Effector memory CD4-positive, alpha-beta T cell (primary cell): ENCODE results near the gene MEA1.

Source experiments
- DNase-seq, 3 donors: peaks; one replicate each; pipeline ENCODE4 v3.0.0-alpha.2; 2020
- H3K27ac ChIP-seq: 2 replicates; pipeline ENCODE4 v1.7.0; 2013; ENCODE audit warnings: mild to moderate bottlenecking, low read length, moderate library complexity; ENCODE audit not compliant: insufficient read depth, poor library complexity, severe bottlenecking
- H3K27me3 ChIP-seq: replicated peaks from 2 replicates; pipeline ENCODE4 v1.7.0; 2013; ENCODE audit warnings: mild to moderate bottlenecking, low read length; ENCODE audit not compliant: insufficient read depth, control insufficient read depth, poor library complexity, severe bottlenecking
- H3K36me3 ChIP-seq: 2 replicates; pipeline ENCODE4 v1.7.0; 2013; ENCODE audit warnings: mild to moderate bottlenecking, low read length, moderate library complexity; ENCODE audit not compliant: control insufficient read depth, insufficient read depth
- H3K4me1 ChIP-seq: 2 replicates; pipeline ENCODE4 v1.7.0; 2013; ENCODE audit warnings: low read length, mild to moderate bottlenecking; ENCODE audit not compliant: control insufficient read depth, insufficient read depth, poor library complexity, severe bottlenecking
- H3K4me3 ChIP-seq: 2 replicates; pipeline ENCODE4 v1.7.0; 2013; ENCODE audit warnings: low read length, low read depth, mild to moderate bottlenecking; ENCODE audit not compliant: insufficient read depth, poor library complexity, severe bottlenecking
- H3K9me3 ChIP-seq: 2 replicates; pipeline ENCODE4 v1.7.0; 2013; ENCODE audit warnings: mild to moderate bottlenecking, low read length, moderate library complexity; ENCODE audit not compliant: control insufficient read depth

The MEA1 gene

DNA sequence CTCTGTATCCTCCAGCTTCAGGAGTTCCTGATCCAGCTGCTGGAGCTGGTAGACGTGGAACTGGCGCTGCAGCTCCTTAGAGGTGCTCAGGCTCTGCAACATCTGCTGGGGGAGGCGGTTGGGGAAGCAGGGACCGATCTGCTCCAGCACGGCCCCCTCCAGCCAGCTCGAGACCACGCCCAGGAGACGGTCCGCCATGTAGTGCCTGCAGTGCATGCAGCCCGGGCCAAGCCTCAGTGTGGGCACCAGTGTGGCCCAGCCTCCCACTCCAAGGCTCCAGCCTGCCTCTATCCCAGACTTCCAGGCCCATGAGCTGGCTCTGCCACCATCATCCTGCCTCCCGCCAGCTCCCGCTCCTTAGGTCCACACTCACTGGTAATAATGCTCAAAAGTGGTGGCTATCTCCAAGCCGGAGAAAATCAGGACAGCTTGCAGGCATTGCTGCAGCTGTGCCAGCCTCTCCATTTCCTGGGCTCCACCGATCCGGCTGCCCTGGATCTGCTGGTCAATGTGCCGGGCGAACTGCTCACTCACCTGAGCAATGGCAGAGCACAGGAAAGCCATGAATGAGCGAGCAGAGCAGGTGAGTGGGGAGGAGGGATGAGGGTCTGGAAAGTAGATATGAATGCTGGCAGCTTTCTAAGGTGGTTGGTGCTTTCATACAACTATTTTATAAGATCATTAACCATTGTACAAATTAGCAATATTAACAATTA, 27.0 kb upstream of the MEA1 start:
- H3K36me3 ChIP-seq, result peaks cover 50% of the 10 kb centered on the region

DNA sequence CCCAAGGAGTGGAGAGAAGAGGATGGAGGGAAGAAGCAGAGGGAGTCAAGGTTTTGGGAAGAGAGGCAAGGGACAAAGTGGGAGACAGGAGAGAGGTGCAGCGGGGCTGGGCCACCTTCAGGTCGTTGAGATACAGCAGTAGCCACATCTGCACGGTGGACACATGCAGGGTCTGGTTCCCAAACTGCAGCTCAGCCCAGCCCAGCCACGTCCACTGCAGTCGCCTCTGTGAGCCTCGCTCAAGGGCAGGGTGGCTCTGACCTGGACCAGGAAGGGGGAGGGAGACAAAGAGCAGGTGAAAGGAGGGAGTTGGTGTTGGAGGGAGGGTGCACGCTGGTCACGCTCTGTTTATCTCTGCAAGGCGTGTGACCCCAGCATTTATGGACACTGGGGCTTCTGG, 25.0 kb upstream of the MEA1 start:
- Histone ChIP-seq H3K9me3 (no peaks in the 10 kb centered on the region), H3K36me3 (peaks cover 43% of the 10 kb centered on the region), H3K27me3 (no peaks in the 10 kb centered on the region), H3K27ac (no peak overlapping the region), H3K4me1 (no peaks in the 10 kb centered on the region), H3K4me3 (no peak overlapping the region)
- DNase-seq, result no peak

More for the DNA sequence above, 27.0 kb upstream of the MEA1 start:
- Histone ChIP-seq H3K27me3 (no peaks in the 10 kb centered on the region), H3K9me3 (no peaks in the 10 kb centered on the region), H3K4me3 (no peak overlapping the region), H3K27ac (no peak overlapping the region), H3K4me1 (no peaks in the 10 kb centered on the region)
- DNase-seq, result no peak

DNA sequence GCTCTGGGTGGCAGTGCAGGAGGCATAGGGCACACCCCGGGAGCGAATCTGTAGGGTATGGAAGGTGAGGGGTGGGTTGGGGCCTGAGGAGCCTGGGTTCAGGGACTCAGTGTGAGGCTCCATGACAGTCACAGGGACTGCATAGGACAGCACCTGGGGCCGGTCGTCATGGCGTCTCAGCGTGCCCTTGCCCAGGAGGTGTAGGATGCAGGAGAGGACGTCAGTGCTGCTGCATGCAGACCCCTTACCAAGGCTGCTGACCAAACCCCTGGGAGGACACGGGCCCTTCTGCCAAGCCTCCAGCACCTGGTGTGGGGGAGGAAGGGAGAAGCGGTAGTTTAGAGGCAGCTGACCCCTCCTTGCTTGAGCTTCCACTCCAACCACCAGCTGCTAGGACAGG, 24.0 kb upstream of the MEA1 start:
- Histone ChIP-seq H3K27ac (no peak overlapping the region), H3K27me3 (no peaks in the 10 kb centered on the region), H3K9me3 (no peaks in the 10 kb centered on the region), H3K4me1 (no peaks in the 10 kb centered on the region), H3K36me3 (peaks cover 44% of the 10 kb centered on the region), H3K4me3 (no peak overlapping the region)
- no peak for DNase-seq

DNA sequence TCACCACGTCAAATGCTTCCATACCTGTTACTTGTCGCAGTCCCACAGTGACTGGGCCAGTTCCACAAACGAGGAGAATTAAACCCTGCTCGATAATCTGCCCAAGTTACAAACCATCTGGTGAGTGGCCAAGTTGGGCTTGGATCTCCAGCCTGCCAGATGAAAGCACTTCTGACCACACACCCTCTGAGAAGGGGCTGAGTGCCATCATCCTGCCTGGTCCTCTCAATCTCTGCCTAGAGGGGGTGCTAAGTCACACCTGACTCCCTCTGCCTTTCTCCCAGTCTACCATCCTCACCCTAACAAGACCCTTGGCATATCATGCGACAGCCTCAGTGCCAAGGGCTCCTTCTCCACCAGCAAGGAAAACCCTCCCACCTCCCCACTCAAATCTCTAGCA, 23.5 kb upstream of the MEA1 start:
- Histone ChIP-seq H3K27me3 (no peaks in the 10 kb centered on the region), H3K36me3 (peaks cover 47% of the 10 kb centered on the region), H3K27ac (no peak overlapping the region), H3K4me1 (no peaks in the 10 kb centered on the region), H3K4me3 (no peak overlapping the region), H3K9me3 (no peaks in the 10 kb centered on the region)
- DNase-seq, result no peak

DNA sequence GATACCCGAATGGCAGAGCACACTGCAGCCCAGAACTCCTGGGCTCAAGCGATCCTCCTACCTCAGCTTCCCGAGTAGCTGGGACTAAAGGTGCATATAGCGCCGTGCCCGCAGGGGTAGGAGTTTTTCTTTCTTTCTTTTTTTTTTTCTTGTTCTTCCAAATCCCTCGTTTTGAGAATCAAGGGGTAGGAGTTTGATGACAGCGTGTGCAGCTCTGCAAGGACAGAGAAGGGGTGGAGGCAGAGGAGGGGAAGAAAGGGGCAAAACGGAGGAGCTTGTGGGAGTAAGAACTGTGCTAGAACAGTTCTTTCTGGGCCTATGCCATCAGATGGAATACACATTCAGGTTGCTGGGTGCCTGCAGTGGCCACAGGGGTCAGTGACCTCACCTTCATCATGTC, 23.0 kb upstream of the MEA1 start:
- no peaks in the 10 kb centered on the region for H3K27me3 ChIP-seq
- H3K27ac ChIP-seq, result no peak overlapping the region
- peaks cover 50% of the 10 kb centered on the region for H3K36me3 ChIP-seq
- no peaks in the 10 kb centered on the region for H3K9me3 ChIP-seq
- no peak overlapping the region for H3K4me3 ChIP-seq
- no peak for DNase-seq
- no peaks in the 10 kb centered on the region for H3K4me1 ChIP-seq

DNA sequence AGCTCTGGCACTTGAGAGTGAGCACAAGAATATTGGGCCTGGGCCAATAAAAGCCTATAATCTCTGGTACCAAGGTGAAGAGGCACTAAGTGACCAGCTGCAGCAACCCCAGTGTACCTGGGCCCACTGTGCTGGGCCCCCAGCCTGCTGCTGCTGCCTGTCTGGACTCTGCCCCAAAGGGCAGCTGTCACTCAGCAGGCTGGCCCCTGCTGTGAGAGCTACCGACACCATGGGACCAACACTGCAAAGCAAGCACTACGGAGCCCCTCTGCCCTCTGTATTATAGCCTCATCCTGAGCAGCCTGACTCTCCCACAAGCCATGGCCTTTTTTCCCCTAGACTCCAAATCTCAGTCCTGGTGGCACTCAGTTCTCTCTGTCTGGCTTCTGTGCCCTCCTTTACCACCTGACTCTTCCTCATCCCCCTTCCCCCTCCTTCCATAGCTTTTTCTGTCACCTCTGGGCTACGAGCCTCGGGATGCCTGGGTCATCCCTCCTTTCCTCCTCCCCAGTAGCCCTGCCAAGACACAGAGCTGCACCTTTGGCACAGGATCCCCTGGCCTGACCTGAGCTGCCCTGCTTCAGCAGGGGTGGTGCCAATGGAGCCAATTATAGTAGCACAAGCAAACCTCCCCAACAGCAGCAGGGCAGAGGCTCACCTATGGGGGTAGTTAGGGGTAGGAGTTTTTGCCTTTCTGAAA, 21.9 kb upstream of the MEA1 start:
- no peaks in the 10 kb centered on the region for H3K27me3 ChIP-seq
- no peak for DNase-seq
- H3K4me3 ChIP-seq, result no peak overlapping the region
- no peaks in the 10 kb centered on the region for H3K9me3 ChIP-seq
- H3K36me3 ChIP-seq, result peaks cover 49% of the 10 kb centered on the region
- no peak overlapping the region for H3K27ac ChIP-seq
- no peaks in the 10 kb centered on the region for H3K4me1 ChIP-seq

DNA sequence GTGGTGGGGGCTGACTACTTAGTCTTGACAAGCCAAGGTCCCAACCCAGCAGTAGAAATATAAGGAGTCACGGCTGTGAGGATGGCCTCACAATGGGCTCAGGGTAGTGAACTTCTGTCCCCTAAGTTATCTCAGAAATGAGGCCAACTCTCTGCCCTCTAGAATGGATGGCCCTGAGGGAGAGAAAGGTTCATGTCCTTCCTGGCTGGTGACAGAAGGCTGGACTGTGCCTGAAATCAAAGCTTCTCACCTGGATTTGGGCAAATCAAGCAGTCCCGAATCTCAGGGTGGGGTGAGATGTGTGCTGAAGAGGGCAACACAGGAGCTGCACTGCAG, 20.4 kb upstream of the MEA1 start:
- DNase-seq, result no peak
- H3K27ac ChIP-seq, result no peak overlapping the region
- H3K9me3 ChIP-seq, result no peaks in the 10 kb centered on the region
- no peak overlapping the region for H3K4me3 ChIP-seq
- H3K4me1 ChIP-seq, result no peaks in the 10 kb centered on the region
- no peaks in the 10 kb centered on the region for H3K27me3 ChIP-seq
- H3K36me3 ChIP-seq, result peaks cover 50% of the 10 kb centered on the region

DNA sequence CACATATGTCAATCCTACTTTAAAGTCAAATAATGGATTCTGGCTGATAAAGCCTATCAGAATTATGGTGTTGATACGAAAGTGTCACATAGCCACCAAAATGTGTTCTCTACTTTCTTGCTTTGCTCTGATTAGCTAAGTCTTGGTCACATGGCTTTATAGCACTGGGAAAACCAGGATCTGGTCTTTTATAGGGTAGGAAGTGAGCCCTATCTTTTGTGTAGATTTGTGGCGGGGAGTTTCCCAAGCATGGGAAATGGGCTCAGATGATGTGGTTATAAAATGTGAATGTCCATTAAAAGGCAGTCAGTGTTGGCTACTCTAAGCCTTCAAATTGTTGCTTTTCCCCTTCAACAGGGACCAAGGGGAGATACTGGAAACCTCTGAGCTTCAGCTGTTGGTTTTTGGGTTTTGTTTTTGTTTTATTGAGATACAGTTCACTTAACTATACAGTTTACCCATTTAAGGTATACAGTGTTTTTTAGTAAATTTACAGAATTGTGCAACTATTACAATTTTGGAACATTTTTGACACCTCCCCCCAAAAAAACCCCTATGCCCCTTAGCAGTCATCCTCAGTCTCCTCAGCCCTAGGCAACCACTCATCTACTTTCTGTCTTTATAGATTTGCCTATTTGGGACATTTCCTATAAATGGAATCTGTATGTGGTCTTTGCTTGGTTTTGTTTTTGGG, 19.9 kb upstream of the MEA1 start:
- Histone ChIP-seq H3K9me3 (no peaks in the 10 kb centered on the region), H3K27me3 (no peaks in the 10 kb centered on the region), H3K27ac (no peak overlapping the region), H3K4me1 (no peaks in the 10 kb centered on the region), H3K36me3 (peaks cover 50% of the 10 kb centered on the region), H3K4me3 (no peak overlapping the region)
- no peak for DNase-seq

DNA sequence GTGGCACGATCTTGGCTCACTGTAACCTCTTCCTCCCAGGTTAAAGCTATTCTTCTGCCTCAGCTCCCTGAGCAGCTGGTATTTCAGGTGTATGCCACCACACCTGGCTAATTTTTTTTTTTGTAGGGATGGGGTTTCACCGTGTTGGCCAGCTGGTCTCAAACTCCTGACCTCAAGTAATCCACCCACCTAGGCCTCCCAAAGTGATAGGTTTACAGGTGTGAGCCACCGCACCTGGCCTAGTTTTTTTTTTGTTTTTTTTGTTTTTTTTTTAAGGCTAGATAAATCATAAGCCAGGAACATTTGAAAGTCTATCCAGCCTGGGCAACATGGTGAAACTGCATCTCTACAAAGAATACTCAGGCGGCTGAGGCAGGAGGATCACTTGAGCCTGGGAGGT, 18.6 kb upstream of the MEA1 start:
- Histone ChIP-seq H3K4me1 (no peaks in the 10 kb centered on the region), H3K36me3 (peaks cover 47% of the 10 kb centered on the region), H3K4me3 (no peak overlapping the region), H3K27ac (no peak overlapping the region), H3K9me3 (no peaks in the 10 kb centered on the region), H3K27me3 (no peaks in the 10 kb centered on the region)
- no peak for DNase-seq

DNA sequence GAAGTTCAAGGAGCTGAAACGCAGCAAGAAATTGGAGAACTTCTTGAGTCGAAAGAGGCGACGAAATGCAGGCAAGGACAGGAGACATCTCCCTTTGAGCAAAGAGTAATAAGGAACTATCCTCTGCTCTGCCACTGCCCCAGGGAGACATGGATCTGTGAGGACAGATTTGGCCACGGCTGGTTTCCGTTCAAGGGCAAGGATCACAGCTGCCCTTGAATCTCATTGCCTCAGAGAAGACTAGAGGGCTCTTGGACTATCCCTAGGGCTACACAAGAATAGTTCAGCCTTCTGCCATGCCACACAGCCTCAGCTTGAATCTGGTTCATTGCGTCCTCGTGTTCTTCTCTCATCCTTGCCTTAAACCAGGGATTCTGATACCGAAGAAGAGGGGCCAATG, 15.4 kb upstream of the MEA1 start:
- H3K9me3 ChIP-seq, result no peaks in the 10 kb centered on the region
- DNase-seq, result no peak
- H3K27me3 ChIP-seq, result no peaks in the 10 kb centered on the region
- H3K36me3 ChIP-seq, result peaks cover 63% of the 10 kb centered on the region
- no peak overlapping the region for H3K27ac ChIP-seq
- H3K4me1 ChIP-seq, result no peaks in the 10 kb centered on the region
- no peak overlapping the region for H3K4me3 ChIP-seq
